GM18499 (cell line): ENCODE results near the gene COPE.
"Not testable (repeated sequence)": the region's sequence is repeated elsewhere in the genome, so short reads cannot be mapped to it uniquely, and the experiment has no call there.

Experiments
- ATAC-seq: cut with Tn5 transposase; IDR thresholded peaks from one replicate; pipeline ENCODE4 v1.9.1; 2021; ENCODE audit warnings: moderate number of reproducible peaks; ENCODE audit not compliant: insufficient read depth, unreplicated experiment

The COPE gene

DNA sequence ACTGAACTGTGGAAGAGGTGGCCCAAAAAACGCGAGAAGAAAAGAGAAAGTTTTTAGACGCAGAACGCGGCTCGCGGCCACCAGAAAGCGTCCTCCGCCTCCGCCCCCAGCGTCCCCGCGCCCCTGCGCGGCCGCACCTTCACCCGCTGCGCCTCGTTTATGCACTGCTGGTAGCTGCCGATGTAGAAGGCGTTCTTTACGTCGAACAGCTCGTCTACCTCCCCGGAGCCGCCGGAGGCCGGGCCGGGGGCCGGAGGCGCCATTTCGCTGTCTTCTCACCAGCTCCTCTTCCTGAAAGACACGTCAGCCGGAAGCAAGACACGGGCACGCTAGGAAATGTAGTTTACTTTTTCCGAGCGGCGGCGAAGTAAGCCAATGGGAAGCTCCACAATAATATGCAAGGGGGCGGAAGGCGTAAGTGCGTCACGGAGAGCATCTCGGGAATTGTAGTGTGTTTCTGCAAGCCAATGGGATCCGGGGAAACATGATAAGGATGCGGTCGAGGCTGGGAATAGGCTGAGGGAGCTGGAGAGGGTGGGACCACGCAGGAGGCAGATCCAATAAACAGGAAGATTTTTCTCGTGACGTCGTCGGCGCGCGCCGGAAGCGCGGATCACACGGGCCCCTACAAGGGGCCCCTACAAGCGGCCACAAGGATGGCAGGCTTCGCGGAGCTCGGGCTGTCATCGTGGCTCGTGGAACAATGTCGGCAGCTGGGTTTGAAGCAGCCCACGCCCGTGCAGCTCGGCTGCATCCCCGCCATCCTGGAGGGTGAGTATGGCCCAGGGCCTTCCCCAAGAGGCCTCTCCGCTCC is at the start of gene COPE, which contains the start of gene DDX49:
Gene COPE (minus strand): TSS at position 302 of the 814 bp plus-strand sequence. CDS start 39 bp downstream, at position 263.
Gene DDX49 (plus strand): TSS at position 630 of the 814 bp plus-strand sequence. CDS start 27 bp downstream, at position 657.
- peak; percentile 83 for ATAC-seq

DNA sequence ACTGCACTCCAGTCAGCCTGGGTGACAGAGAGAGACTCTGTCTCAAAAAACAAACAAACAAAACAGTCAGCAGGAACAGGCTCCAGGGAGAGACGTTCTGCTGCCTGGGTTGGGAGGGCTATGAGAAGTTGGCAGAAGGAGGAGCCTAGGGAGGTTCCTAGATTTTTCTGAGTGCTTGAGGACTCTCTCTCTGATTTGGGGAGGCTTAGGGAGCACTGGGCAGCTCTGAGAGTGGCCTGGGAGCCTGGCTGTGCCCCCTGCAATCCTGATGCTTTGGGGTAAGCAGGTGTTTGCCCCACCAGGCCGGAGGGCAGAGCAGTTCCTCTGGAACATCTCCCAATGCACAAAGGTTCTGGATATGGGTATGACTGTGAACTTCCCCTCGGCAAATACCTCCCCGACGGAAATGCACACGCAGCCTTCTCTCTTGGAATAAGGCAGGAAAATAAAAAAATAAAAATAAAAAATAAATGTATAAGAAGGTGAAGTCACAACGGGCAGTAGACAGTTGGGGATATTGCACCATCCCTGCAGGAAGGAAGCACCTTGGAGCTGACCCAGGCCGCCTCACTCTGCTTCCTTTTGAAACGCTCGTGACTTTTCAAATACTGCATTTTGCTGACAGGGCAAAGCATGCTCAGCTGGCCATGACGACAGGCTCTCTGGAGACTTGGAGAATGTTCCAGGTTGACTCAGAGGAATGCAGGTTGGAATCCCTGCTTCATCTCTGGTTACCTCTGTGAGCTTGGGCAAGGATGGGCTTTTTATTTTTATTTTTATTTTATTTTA is 48.4 kb upstream of the COPE start:
- ATAC-seq, result no peak

DNA sequence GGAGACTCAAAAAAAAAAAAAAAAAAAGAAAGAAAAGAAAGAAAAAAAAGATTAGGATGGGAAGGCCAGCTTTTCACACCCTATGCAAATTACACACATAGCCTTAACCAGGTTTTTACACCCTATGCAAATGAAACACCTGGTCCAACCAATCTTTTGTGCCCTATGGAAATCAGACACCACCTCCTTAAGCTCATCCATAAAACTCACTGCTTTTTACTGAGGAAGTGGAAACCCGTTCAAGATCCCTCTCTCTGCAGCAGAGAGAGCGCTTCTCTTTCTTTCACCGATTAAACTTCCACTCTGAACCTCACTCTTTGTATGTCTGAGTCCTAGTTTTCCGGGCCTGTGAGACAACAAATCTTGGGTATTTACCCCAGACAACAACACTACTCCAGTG is 47.1 kb upstream of the COPE start:
- no peak for ATAC-seq

DNA sequence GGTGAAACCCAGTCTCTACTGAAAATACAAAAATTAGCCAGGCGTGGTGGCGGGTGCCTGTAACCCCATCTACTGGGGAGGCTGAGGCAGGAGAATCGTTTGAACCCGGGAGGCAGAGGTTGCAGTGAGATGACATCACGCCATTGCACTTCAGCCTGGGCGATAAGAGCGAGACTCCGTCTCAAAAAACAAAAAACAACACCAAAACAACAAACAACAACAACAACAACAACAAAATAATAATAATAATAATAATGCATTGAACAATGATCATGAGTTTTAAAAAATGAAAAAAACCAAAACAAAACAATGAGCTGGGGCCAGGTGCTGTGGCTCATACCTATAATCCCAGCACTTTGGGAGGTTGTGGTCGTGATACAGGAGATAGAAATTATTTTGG is 44.9 kb upstream of the COPE start:
- no peak for ATAC-seq

DNA sequence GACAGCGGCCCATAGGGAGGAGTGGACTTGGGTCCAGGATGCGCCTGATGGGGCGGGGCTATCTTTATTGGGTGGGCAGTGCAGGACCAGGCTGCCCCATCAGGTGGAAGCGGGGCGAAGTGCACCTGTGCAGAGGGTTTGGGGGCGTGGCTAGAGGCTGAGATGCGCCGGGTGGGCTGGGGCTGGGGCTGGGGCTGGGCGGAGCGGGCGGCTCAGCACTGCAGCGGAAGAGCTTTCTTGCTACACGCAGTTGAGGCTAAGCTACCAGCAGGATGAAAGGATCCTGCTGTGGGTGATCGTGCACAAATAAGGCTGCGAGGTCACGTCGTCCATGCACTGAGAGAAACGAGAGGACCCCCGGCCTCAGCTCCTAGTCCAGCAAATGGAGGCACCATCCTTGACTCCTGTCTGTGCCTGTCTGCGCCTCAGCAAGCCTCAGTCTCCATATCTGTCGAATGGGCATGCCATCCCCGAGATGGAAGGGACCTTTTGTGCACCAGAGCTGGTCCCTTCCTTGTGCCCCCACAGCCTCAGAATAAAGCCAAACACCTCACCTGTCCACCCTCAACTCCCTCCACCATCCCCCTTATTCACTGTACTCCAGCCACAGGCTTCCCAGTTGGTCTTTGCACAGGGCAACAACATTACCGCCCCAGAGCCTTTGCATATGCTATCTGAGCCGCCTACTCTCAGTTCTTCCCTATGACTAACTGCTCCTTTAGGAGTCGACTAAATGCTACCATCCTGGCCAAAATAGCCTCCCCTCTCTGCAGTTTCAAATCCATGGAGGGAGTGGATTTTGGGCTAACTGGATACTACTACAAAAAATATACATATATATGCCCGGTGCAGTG is 42.8 kb upstream of the COPE start:
- no peak for ATAC-seq

DNA sequence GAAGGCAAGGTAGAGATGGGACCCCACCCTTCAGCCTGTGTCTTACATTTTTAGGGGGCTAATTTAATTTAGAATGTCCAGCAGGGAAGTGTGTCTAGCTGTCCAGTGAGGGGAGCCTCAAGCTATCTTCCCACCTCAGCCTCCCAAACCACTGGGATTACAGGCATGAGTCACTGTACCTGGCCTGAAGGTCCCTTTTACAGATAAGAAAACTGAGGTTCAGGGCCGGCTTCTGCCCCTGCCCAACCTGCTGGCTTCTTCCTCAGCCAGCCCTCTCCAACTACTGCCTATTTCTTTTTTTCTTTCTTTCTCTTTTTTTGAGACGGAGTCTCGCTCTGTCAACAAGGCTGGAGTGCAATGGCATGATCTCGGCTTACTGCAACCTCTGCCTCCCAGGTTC is 41.2 kb upstream of the COPE start:
- ATAC-seq, result no peak

DNA sequence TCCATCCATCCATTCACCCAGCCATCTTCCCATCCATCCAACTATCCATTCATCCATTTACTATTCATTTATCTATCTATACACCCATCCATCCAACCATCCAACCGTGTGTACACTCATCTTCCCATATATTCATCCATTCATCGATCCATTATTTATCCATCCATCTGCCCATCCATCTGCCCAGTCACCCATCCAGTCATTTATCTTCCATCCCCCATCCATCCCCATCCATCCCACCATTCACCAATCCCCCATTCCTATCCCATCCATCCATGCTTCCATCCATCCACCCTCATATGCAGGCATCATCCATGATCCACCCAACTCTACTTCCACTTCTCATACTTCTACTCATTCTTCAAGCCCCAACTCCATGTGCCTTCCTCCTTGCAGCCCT is 35.9 kb upstream of the COPE start:
- no peak for ATAC-seq

DNA sequence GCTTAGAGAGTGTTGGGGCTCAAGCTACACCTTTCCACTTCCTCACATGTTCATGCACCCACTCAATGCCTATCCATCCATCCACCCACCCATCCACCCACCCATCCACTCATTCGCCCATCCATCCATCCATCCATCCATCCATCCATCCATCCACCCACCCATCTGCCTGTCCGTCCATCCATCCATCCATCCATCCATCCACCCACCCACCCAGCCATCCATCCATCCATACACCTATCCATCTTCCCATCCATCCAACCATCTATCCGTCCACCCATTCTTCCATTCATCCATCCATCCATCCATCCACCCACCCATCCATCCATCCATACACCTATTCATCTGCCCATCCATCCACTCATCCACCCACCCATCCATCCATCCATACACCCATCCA is 34.9 kb upstream of the COPE start:
- ATAC-seq, result no peak

DNA sequence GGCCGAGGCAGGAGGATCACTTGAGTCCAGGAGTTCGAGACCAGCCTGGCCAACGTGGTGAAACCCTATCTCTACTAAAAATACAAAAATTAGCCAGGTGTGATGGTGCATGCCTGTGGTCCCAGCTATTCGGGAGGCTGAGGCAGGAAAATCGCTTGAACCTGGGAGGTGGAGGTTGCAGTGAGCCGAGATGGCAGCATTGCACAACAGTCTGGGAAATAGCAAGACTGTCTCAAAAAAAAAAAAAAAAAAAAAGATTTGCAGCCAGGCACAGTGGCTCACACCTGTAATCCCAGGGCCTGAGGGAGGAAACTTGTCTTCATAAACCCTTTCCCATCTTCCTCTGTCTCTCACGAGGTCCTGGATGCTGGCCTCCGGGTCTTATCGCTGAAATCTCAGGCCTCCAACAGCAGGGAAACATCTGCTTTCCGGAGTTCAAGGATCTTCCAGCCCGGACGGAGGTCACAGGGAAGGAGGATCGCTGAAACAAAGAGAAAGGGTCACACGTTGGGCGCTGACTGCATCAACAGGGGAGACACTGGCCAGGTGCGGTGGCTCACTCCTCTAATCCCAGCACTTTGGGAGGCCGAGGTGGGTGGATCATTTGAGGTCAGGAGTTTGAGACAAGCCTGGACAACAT is 33.3 kb upstream of the COPE start:
- not testable (repeated sequence) for ATAC-seq

DNA sequence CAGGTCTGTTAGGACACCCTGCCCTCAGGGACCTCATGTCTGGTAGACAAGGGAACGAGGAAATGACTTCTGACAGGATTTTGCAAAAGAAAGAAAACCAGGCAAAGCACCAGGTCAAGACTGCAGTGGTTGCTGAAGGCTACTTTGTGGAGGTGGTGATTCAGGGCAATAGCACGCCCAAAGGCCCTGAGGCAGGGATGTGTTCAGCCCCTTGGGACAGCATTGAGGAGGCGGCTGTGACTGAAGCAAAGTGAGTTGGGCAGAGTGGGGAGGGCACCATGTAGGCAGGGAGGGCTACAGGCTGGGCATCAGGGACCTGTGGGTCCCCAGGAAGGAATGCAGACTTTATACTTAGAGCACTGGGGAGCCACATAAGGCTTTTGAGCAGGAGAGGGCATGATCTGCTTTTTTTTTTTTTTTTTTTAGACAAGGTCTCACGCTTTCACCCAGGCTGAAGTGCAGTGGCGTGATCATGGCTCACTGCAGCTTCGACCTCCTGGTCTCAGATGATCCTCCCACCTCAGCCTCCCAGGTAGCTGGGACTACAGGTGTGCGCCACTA is 32.6 kb upstream of the COPE start:
- no peak for ATAC-seq

DNA sequence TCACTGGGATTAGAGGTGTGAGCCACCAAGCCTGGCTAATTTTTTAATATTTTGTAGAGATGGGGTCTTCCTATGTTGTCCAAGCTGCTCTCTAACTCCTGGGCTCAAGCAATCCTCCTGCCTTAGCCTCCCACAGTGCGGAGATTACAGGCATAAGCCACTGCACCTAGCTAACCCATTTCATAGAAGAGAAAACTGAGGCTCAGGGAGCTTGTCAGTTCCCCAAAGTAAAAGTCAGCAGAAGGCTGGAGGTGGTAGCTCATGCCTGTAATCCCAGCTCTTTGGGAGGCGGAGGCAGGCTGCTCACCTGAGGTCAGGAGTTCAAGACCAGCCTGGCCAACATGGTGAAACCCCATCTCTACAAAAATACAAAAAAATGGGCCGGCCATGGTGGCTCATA is 30.7 kb upstream of the COPE start:
- ATAC-seq, result no peak

DNA sequence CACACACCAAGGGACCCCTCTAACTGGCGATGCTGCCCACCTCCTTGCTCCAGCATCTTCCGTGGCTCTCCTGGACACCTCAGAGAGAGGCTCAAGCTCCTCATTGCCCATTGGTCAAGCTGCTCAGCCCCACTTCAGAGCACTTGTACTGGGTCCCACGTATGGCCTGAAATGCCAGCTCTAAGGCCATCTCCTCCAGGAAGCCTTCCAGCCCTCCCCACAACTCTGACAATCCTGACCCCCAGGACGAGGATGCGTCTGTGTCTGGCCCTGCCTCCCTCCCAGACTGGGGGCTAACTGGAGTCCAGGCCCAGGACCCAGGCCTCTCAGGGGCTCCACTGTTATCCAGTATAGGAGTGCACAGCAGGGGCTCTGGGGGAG is 29.8 kb upstream of the COPE start:
- no peak for ATAC-seq

DNA sequence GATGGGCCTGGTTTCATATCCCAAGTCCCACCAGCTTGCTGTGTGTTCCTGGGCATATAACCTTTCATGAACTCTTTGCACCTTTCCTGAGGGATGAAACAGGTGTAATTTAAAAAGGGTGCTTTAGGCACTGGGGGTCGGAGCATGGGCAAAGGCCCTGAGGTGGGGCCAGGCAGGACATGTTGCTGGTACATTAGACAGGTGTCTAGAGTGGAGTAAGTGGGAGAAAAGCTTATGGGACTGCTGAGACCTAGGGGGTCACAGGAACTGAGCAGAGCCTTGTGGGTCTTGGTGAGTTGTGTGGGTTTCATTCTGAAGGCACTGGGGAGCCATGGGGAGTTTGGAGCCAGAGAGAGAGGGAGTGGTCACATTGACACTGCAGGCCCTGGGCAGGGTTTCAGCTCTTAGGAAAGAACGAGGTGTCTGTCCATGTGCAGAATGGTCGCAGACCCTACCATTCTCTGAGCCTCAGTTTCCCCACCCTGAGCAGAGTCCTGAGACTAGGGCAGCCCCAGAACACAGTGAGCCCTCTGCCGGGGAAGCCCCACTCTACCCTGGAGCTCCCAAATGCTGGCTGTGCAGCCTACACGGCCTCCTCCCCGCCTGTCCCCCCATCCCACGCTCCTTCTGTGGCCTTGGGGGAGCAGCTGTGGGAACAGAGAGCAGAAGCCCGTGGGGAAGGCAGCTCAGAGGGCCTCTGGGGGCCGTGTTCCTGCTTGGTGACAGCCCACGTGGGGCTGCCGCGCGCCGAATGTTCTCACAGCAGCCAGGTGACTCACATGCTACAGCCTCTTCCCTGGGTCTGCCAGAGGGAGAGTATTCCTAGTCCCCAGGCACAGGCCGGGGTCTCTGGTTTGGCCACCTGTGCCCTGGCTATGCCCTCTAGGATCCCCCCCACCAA is 29.1 kb upstream of the COPE start:
- ATAC-seq, result no peak

DNA sequence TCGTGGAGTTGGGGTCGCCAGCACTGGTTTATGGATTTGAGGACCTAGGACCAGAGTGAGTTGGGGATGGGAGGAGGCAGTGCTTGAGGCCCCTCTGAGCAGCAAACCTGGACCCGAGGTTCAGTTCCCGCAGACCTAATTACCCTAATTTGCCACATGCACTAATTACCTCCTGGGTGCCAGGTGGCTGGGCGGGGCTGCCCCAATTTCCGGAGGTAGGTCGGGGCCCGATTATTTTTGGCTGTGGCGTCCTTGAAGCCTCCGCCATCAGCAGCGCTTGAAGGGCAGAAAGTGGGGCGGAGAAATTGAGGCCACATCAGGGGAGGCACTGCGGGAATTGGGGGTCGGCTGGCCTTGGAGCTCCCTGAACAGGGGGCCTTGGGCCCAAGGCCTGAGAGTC is 27.7 kb upstream of the COPE start:
- ATAC-seq, result no peak

DNA sequence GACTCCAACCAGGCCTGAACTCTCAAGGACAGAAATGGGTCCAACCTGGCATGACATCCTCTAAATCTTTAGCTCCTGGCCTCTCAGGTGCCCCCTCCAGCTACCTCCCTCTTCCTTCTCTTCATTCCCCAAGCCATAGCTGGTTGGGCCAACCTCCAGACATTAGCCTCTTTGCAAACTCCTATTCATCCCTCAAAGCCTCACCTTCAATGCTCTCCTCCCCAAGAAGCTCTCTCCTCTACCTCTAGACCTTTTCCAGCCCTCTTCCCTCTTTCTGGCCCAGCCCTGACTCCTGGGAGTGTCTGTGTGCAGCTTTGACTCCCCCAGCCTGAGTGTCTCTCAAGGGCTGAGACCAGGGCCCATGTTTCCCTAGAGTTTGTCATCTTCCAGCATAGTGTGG is 27.1 kb upstream of the COPE start:
- no peak for ATAC-seq

DNA sequence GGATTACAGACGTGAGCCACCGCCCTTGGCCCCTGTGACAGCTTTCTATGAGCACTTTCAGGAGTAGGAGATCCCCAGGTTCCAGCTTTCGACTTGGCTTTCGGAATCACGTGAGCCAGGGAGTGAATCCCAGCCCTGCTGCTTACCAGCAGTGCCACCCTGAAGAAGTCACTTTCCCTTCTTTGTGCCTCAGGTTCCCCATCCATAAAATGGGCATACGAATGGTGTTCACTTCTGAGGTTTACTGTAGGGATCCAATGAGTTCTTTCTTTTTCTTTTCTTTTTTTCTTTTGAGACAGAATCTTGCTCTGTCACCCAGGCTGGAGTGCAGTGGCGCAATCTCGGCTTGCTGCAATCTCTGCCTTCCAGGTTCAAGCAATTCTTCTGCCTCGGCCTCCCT is 26.1 kb upstream of the COPE start:
- ATAC-seq, result no peak

DNA sequence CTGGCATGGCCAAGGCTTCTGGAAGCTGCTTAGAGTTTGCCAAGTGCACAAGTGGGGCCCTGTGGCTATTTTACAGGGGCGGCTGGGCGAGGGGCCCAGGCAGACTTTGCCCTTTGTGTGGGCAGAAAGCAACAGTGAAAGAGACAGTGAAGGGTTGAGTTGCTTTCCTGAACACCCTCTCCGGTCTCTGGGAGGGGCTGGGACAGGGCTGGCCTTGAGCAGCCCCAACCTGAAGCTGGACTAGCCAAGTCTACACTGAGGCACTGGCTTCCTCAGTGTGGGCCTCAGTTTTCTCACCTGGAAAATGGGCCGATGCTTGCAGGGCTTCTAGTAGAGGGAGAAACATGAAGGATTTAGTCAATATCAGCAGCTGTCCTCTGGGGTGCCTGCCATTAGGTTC is 24.3 kb upstream of the COPE start:
- ATAC-seq, result no peak

DNA sequence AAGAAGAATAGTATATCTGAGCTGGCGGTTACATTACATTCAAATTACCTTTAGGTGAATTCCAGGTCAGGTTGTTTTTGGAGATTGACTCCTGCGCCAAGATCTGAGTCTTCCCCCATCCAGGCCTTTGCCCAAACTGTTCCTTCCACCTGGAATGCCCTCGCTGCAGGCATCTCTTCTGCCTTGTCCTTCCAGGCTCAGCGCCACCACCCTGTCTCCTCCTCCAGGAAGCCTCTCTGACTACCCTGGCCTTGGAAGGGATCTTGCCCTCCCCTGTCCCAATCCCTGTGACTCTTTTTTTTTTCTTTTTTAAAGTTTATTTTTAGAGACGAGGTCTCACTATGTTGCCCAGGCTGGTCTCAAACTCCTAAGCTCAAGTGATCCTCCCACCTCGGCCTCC is 23.5 kb upstream of the COPE start:
- no peak for ATAC-seq
